C4-2B (cell line): ENCODE results near the gene HACD2.

ENCODE experiments used
- H3K27ac ChIP-seq: fragments of 450-650 bp; 2 replicates; pipeline ENCODE4 v1.5.1; 2017
- ZFX ChIP-seq: fragments of 450-650 bp; IDR thresholded peaks from 2 replicates; pipeline ENCODE4 v1.6.1; 2017
- TF ChIP-seq, protein P1 (sequence below): fragments of 450-650 bp; conservative IDR thresholded peaks from 2 replicates; pipeline ENCODE4 v1.5.1; 2017; ENCODE audit warnings: mild to moderate bottlenecking

HACD2 gene

DNA sequence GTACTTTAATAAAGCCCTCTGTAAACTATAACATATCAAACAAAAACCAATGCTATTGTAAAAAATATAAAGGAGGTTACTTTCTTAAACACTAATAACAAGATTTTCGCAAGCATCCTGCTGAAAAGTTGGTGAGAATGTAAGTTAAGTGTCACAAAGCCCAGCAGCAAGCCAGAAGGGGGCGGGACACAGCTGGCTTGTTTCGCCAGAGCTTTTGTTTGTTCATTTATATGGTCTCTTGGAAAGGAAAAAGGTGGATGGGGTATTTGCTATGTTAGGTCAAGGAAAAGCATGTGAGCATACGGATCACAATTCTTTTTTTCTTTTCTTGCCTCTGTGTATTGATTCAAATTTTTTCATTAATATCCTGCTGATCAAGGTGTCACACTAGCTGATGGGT, 59.9 kb downstream of the HACD2 start:
- TF ChIP-seq ZFX: no peak
- TF ChIP-seq, protein P1, sequence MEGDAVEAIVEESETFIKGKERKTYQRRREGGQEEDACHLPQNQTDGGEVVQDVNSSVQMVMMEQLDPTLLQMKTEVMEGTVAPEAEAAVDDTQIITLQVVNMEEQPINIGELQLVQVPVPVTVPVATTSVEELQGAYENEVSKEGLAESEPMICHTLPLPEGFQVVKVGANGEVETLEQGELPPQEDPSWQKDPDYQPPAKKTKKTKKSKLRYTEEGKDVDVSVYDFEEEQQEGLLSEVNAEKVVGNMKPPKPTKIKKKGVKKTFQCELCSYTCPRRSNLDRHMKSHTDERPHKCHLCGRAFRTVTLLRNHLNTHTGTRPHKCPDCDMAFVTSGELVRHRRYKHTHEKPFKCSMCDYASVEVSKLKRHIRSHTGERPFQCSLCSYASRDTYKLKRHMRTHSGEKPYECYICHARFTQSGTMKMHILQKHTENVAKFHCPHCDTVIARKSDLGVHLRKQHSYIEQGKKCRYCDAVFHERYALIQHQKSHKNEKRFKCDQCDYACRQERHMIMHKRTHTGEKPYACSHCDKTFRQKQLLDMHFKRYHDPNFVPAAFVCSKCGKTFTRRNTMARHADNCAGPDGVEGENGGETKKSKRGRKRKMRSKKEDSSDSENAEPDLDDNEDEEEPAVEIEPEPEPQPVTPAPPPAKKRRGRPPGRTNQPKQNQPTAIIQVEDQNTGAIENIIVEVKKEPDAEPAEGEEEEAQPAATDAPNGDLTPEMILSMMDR: no peak
- no peak overlapping the region for H3K27ac ChIP-seq

DNA sequence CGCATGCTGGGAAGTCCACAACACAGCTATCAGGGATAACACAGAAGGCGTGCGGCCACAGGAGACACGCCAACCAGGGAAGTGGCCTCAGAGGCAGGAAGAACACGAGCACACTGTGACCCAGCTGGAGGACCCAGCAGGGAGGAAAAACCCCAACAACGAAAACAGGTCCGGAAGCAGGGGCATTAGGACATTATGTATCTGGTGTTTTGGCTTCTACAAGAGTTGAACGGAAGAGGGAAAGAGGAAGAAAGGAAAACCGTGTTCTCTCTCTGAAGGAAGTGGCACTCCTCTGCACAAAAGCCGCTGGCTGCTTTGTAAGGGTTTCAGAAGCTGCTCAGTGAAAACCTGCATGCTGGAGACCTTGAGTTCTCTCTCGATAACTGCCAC, 61.8 kb downstream of the HACD2 start:
- TF ChIP-seq, protein P1: no peak
- no peak overlapping the region for H3K27ac ChIP-seq

DNA sequence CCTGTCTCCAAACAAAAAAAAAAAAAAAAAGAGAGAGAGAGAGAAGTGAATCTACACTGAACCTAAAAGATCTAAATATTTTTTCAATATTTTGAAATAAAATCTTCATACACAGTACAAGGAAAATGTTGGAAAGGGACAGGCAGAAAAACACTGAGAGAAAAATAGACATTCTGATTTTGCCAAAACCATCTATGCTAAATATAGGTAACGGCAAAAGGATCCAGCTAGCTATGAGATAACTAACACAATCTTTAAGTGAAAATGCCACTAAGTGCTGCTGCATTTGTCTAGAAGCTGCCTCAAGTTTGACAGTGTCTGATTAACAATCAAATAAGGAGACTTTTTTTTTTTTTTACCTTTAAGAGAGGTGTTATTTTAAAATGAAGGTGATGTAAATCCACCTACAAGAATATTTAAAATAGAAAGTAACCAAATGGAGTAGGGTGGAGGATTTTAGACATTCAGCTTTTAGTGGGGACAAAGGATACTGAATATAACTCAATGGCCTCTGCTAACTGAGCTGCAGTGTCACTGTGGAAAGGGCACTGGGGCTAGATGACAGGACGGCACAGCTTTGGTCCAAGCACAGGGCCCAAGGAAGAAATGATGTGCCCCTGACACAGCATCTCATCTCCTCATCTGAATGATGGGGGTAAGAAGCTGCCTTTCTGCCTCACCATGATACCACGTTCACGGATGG, 62.4 kb downstream of the HACD2 start:
- no peak overlapping the region for H3K27ac ChIP-seq
- no peak for TF ChIP-seq ZFX
- TF ChIP-seq, protein P1: no peak

DNA sequence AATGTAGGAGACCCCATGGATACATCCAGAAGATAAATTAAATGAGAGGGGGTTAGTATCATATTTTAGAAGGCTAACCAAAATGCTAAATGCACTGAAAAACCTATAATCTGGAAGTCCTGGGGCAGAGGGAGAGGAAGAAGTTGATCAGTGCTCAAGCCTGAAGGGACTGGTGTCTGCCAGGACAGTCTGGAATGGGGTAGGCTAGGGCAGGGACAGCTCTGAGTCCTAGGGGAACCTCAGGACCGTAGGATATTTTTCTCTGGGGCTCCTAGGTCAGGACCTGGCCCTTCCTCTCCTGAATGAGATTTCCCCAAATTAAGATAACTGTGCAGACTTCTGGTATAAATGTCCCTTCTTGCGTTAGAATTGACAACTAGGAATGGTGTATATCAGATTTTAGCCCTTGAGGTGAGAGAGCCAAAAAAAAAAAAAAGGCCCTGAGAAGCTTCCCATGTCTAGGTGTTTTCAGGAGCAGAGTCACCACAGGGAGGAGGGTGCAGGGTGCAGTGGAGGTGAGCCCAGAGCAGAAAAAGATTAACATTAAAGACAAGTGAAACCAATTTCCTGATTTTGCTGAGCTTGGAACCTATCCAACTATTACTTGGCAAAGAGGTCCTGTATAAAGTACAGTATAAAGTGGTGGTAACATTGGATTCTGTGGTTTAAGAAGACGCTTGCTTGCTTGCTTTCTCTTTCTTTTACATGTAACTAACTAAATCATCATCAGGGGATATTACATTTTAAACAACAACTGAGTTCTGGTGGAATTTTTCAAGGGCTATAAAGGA, 63.5 kb downstream of the HACD2 start:
- TF ChIP-seq, protein P1: no peak
- no peak for TF ChIP-seq ZFX

DNA sequence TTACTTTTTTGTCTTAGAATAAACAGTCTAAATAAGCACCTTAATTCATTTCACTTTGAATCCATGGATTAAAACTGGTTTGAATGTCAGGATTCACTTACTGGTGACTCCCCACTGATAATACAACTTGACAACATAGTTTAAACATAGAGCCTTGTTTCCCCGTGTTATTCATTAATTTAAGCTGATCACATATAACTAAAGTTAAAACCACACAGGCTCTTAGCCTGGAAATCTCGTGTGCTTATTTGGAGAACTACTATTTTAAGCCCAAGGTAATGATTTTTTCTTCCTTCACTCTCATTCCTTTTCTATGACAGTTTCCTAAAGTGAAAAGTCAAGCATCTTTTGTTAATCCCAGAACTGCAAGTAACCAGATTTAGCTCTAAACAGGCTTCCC, 64.2 kb downstream of the HACD2 start:
- H3K27ac ChIP-seq: no peak overlapping the region
- no peak for TF ChIP-seq ZFX
- TF ChIP-seq, protein P1: no peak

More for the DNA sequence above, 63.5 kb downstream of the HACD2 start:
- H3K27ac ChIP-seq: no peak overlapping the region

DNA sequence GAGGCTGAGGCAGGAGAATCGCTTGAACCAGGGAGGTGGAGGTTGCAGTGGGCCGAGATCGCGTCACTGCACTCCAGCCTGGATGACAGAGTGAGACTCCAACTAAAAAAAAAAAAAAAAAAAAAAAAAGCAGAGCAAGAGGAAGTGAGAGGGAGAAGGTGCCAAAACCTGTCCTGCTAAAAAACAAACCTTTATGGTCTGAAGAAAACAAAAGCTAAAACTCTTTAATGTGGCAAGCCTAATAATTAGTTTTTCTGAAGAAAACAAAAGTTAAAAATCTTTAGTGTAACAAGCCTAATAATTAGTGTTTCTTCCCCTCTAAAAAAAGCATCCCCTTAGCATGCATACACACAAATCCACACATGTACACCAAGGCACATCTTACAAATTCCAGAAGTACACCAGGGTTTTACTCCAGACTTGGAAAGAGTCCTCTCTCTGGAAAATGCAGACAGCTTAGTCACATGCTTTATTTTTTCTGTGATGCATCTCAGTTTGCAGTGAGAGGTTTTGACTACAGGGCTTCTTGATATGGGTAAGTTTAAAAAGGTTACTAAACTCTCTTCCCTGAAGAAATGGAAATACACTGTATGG, 65.9 kb downstream of the HACD2 start:
- no peak for TF ChIP-seq ZFX
- no peak overlapping the region for H3K27ac ChIP-seq

DNA sequence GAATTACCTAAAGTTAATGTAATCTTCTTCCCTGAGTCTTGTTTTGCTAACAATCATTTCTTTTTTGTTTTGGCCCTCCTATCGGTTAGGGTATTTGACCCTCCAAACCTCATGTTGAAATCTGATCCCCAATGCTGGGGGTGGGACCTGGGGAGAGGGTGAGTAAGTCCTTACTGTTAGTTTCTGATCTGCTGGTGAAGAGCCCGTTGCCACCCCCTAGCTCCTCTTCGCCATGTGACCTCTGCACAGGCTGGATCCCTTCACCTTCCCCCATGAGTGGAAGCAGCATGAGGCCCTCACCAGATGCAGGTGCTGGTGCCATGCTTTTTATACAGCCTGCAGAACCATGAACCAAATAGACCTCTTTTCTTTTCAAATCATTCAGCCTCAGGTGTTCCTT, 73.1 kb downstream of the HACD2 start:
- TF ChIP-seq, protein P1: no peak
- H3K27ac ChIP-seq: no peak overlapping the region
